Liver (tissue), 9 donors: ENCODE results near the gene AOPEP. TPM values are rescaled to one million over a fixed set of nuclear protein-coding genes. Genes with fewer than 3 reads are reported as not detected.

Experiments
- DNase-seq: peaks from one replicate; pipeline ENCODE4 v3.0.0-alpha.2; 2017; ENCODE audit warnings: low spot score
- H3K27ac ChIP-seq, 2 donors: one replicate each; pipeline ENCODE4 v1.7.0; 2013; ENCODE audit warnings: inconsistent platforms in 2 of 2, low read length in 2 of 2, control low read depth in 1 of 2, low read depth in 1 of 2, mild to moderate bottlenecking in 1 of 2
- H3K27me3 ChIP-seq, 4 donors: one replicate each; pipeline versions ENCODE4 v1.6.1 to v1.7.0; 2013; ENCODE audit warnings: low read length in 3 of 4, inconsistent platforms in 1 of 4, mild to moderate bottlenecking in 1 of 4, moderate library complexity in 1 of 4; ENCODE audit not compliant: control insufficient read depth in 4 of 4, insufficient read depth in 4 of 4
- H3K36me3 ChIP-seq, 4 donors: one replicate each; pipeline versions ENCODE4 v1.6.1 to v1.7.0; 2013; ENCODE audit warnings: low read length in 3 of 4, mild to moderate bottlenecking in 3 of 4, low read depth in 1 of 4, moderate library complexity in 1 of 4; ENCODE audit not compliant: control insufficient read depth in 4 of 4, insufficient read depth in 3 of 4
- H3K4me1 ChIP-seq, 4 donors: one replicate each; pipeline versions ENCODE4 v1.6.1 to v1.7.0; 2013; ENCODE audit warnings: low read length in 3 of 4, mild to moderate bottlenecking in 3 of 4, moderate library complexity in 1 of 4; ENCODE audit not compliant: control insufficient read depth in 4 of 4, insufficient read depth in 4 of 4
- H3K4me3 ChIP-seq, 3 donors: one replicate each; pipeline versions ENCODE4 v1.6.1 to v1.7.0; 2013; ENCODE audit warnings: low read length in 3 of 3, control low read depth in 1 of 3, low read depth in 1 of 3, mild to moderate bottlenecking in 1 of 3
- H3K9ac ChIP-seq, 2 donors: one replicate each; pipeline ENCODE4 v1.7.0; 2013; ENCODE audit warnings: low read length in 2 of 2, mild to moderate bottlenecking in 2 of 2, moderate library complexity in 2 of 2, control low read depth in 1 of 2, low read depth in 1 of 2
- H3K9me3 ChIP-seq, 4 donors: one replicate each; pipeline versions ENCODE4 v1.6.1 to v1.7.0; 2013; ENCODE audit warnings: low read length in 3 of 4; ENCODE audit not compliant: control insufficient read depth in 4 of 4
- EGR1 ChIP-seq, 2 donors: IDR thresholded peaks; 2 replicates each; pipeline ENCODE4 v1.6.1; 2016 to 2018; ENCODE audit warnings: antibody characterized with exemption in 2 of 2, low read depth in 2 of 2
- FOXA1 ChIP-seq: IDR thresholded peaks from 2 replicates; pipeline ENCODE4 v1.6.1; 2016; ENCODE audit warnings: antibody characterized with exemption
- FOXA2 ChIP-seq: IDR thresholded peaks from 2 replicates; pipeline ENCODE4 v1.6.1; 2016; ENCODE audit warnings: antibody characterized with exemption
- GABPA ChIP-seq, 2 donors: IDR thresholded peaks in 1 of 2; conservative IDR thresholded peaks in 1 of 2; 2 replicates each; pipeline ENCODE4 v1.6.1; 2016; ENCODE audit warnings: antibody characterized with exemption in 2 of 2, mild to moderate bottlenecking in 1 of 2, moderate library complexity in 1 of 2
- HNF4A ChIP-seq, 2 donors: conservative IDR thresholded peaks; 2 replicates each; pipeline ENCODE4 v1.6.1; 2016; ENCODE audit warnings: antibody characterized with exemption in 2 of 2, mild to moderate bottlenecking in 2 of 2
- HNF4G ChIP-seq: IDR thresholded peaks from 2 replicates; pipeline ENCODE4 v1.6.1; 2016; ENCODE audit warnings: antibody characterized with exemption
- JUND ChIP-seq, 2 donors: IDR thresholded peaks; 2 replicates each; pipeline ENCODE4 v1.6.1; 2016; ENCODE audit warnings: antibody characterized with exemption in 2 of 2
- NR2F2 ChIP-seq: IDR thresholded peaks from 2 replicates; pipeline ENCODE4 v1.6.1; 2016; ENCODE audit warnings: antibody characterized with exemption
- RAD21 ChIP-seq, 2 donors: IDR thresholded peaks; 2 replicates each; pipeline ENCODE4 v1.6.1; 2016; ENCODE audit warnings: antibody characterized with exemption in 2 of 2, mild to moderate bottlenecking in 2 of 2
- RXRA ChIP-seq, 2 donors: IDR thresholded peaks; 2 replicates each; pipeline ENCODE4 v1.6.1; 2017 to 2018; ENCODE audit warnings: antibody characterized with exemption in 2 of 2, mild to moderate bottlenecking in 1 of 2
- SP1 ChIP-seq: IDR thresholded peaks from 2 replicates; pipeline ENCODE4 v1.6.1; 2018; ENCODE audit warnings: antibody characterized with exemption, mild to moderate bottlenecking
- YY1 ChIP-seq: IDR thresholded peaks from 2 replicates; pipeline ENCODE4 v1.6.1; 2016; ENCODE audit warnings: antibody characterized with exemption, mild to moderate bottlenecking
- WGBS: extraction: QIAGEN DNeasy Blood & Tissue Kit; methylation state at CpG from one replicate; pipeline ENCODE4 v1.1.7; 2013; 5-methylcytosine and 5-hydroxymethylcytosine counted together
- polyA plus RNA-seq, 2 donors: library from polyadenylated mRNA; stranded (reverse) in 1 of 2; unstranded in 1 of 2; fragments of 200-250 nt in 1 of 2; fragments of >200 nt in 1 of 2; fragmentation: Nextera tagmentation in 1 of 2; extraction: Ambion mirVana in 1 of 2; gene quantifications; one replicate each; pipeline versions ENCODE4 v1.2.1 to v1.2.3, GENCODE V29; 2013 to 2015
- total RNA-seq, 2 donors: library from RNA; depleted of rRNA; stranded (reverse); fragments of >200 nt; gene quantifications; one replicate each; pipeline ENCODE4 v1.2.3, GENCODE V29; 2014
- TF ChIP-seq, protein P1 (sequence below): IDR thresholded peaks from 2 replicates; pipeline ENCODE4 v1.6.1; 2016; ENCODE audit warnings: antibody characterized with exemption
- TF ChIP-seq, protein P2 (sequence below): IDR thresholded peaks from 2 replicates; pipeline ENCODE4 v1.6.1; 2016; ENCODE audit warnings: antibody characterized with exemption
- TF ChIP-seq, protein P3 (sequence below): IDR thresholded peaks from 2 replicates; pipeline ENCODE4 v1.6.1; 2016; ENCODE audit warnings: antibody characterized with exemption
- TF ChIP-seq, protein P4 (sequence below): IDR thresholded peaks from 2 replicates; pipeline ENCODE4 v1.6.1; 2016; ENCODE audit warnings: antibody characterized with exemption, mild to moderate bottlenecking
- TF ChIP-seq, protein P5 (sequence below): fragments of 150-350 bp; IDR thresholded peaks from 2 replicates; pipeline ENCODE4 v1.5.1; 2017; ENCODE audit warnings: improper control_type of control experiment, low read depth, low read length; ENCODE audit not compliant: missing input control
- donor health status: healthy.
- donor health status: healthy.
- donor health status: healthy.
- donor health status: healthy.
- donor health status: healthy.

AOPEP gene
- total and polyA plus RNA-seq, 4 donors = 22.2 to 77.1 (median 34.8) TPM

DNA sequence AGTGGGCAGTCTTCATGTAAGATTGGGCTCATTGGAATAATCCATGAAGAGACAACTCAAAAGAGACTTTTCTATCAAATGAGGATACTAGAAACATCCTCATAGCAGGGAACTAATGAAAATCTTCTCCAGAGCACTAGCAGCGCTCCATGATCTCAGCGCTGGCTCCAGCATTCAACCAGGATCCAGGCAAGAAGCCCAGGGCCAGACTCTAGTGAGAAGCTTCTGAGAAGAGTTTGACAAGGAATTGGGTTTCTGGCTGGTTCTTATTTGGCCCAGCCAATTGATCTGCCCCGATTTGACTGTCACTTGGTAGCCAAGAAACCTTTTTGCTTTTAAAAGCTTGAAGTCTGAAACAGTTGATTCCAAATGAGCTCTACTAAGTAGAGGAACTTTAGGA lies 60.1 kb downstream of the AOPEP start (continued):
- no peak for TF ChIP-seq RXRA (IDR thresholded peaks at IDR 0.05)

DNA sequence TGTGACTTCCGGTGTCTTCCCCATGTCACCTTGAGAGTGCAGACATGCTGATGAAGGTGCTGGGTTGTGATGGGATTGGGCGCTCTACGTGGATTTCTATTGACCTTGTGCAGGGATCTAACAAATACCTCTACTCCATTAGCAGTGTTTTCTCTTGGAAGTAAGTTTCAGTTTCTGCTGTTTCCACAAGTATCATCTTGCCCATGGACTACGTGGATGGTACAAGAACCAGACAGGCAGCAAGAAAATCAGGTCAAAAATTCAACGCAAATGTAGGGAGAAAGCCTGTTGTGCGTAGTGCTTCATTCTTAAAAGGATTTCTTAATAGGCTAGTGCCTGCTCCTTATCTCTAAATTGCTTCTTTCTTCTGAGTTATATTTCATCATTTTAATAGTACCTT lies 60.8 kb downstream of the AOPEP start:
- no peak for DNase-seq
- TF ChIP-seq, protein P1, sequence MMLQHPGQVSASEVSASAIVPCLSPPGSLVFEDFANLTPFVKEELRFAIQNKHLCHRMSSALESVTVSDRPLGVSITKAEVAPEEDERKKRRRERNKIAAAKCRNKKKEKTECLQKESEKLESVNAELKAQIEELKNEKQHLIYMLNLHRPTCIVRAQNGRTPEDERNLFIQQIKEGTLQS = no peak
- TF ChIP-seq YY1 (no peak), RXRA (IDR thresholded peaks at IDR 0.05) (no peak), SP1 (no peak), FOXA1 (no peak)
- TF ChIP-seq, protein P2, sequence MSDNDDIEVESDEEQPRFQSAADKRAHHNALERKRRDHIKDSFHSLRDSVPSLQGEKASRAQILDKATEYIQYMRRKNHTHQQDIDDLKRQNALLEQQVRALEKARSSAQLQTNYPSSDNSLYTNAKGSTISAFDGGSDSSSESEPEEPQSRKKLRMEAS = no peak
- TF ChIP-seq, protein P3, sequence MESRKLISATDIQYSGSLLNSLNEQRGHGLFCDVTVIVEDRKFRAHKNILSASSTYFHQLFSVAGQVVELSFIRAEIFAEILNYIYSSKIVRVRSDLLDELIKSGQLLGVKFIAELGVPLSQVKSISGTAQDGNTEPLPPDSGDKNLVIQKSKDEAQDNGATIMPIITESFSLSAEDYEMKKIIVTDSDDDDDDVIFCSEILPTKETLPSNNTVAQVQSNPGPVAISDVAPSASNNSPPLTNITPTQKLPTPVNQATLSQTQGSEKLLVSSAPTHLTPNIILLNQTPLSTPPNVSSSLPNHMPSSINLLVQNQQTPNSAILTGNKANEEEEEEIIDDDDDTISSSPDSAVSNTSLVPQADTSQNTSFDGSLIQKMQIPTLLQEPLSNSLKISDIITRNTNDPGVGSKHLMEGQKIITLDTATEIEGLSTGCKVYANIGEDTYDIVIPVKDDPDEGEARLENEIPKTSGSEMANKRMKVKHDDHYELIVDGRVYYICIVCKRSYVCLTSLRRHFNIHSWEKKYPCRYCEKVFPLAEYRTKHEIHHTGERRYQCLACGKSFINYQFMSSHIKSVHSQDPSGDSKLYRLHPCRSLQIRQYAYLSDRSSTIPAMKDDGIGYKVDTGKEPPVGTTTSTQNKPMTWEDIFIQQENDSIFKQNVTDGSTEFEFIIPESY = no peak
- TF ChIP-seq, protein P4, sequence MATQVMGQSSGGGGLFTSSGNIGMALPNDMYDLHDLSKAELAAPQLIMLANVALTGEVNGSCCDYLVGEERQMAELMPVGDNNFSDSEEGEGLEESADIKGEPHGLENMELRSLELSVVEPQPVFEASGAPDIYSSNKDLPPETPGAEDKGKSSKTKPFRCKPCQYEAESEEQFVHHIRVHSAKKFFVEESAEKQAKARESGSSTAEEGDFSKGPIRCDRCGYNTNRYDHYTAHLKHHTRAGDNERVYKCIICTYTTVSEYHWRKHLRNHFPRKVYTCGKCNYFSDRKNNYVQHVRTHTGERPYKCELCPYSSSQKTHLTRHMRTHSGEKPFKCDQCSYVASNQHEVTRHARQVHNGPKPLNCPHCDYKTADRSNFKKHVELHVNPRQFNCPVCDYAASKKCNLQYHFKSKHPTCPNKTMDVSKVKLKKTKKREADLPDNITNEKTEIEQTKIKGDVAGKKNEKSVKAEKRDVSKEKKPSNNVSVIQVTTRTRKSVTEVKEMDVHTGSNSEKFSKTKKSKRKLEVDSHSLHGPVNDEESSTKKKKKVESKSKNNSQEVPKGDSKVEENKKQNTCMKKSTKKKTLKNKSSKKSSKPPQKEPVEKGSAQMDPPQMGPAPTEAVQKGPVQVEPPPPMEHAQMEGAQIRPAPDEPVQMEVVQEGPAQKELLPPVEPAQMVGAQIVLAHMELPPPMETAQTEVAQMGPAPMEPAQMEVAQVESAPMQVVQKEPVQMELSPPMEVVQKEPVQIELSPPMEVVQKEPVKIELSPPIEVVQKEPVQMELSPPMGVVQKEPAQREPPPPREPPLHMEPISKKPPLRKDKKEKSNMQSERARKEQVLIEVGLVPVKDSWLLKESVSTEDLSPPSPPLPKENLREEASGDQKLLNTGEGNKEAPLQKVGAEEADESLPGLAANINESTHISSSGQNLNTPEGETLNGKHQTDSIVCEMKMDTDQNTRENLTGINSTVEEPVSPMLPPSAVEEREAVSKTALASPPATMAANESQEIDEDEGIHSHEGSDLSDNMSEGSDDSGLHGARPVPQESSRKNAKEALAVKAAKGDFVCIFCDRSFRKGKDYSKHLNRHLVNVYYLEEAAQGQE = no peak
- no peaks in the 10 kb centered on the region for H3K27me3 ChIP-seq
- WGBS = 94% methylated on average over 6 of the region's 6 CpGs
- H3K27ac ChIP-seq = no peak overlapping the region
- H3K9me3 ChIP-seq = no peaks in the 10 kb centered on the region
- H3K4me3 ChIP-seq = no peak overlapping the region
- peaks cover 0 to 4% (median 0%) of the 10 kb centered on the region in 4 donors for H3K36me3 ChIP-seq
- no peak overlapping the region for H3K9ac ChIP-seq
- peaks cover 0 to 8% (median 0%) of the 10 kb centered on the region in 4 donors for H3K4me1 ChIP-seq

DNA sequence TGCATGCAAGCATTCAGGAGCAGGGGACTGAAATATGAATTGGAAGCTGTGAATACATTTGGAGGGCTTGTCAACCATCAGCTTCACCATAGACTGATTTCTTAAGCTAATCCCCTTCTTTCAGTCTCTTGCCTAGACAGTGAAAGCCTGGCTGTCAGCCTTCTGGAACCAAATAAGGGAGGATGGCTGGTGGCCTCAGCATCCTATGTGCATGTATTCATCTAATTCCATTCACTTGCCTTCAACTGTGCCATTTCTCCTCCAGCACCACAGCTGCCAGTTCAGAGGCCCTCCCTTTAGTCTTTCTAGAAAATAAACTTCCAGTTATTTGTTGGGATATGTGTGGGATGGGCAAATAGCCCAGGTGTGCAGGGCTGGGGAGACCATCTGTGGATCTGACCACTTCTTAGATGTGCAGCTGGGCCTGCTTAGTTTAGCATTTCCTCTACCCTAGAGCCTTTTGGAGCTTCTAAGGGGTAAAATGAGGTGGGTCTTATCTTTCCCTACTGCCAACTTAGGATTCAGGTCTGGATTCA lies 62.1 kb downstream of the AOPEP start:
- H3K4me3 ChIP-seq = no peak overlapping the region
- H3K9me3 ChIP-seq = no peaks in the 10 kb centered on the region
- no peak for DNase-seq
- H3K36me3 ChIP-seq = peaks cover 0 to 5% (median under 1%) of the 10 kb centered on the region in 4 donors
- no peaks in the 10 kb centered on the region for H3K27me3 ChIP-seq
- H3K4me1 ChIP-seq = no peaks in the 10 kb centered on the region
- no peak overlapping the region for H3K9ac ChIP-seq
- no peak overlapping the region for H3K27ac ChIP-seq
- TF ChIP-seq, protein P2 = no peak
- TF ChIP-seq EGR1 (IDR thresholded peaks at IDR 0.05; ENCODE audit: low read depth in 2 of 2) (no peak), JUND (IDR thresholded peaks at IDR 0.05) (no peak), GABPA (IDR thresholded peaks at IDR 0.05 in 1 of 2, conservative IDR thresholded peaks at IDR 0.05 in 1 of 2) (no peak), HNF4G (no peak), NR2F2 (no peak), HNF4A (conservative IDR thresholded peaks at IDR 0.05) (no peak), RXRA (IDR thresholded peaks at IDR 0.05) (no peak), SP1 (no peak), RAD21 (IDR thresholded peaks at IDR 0.05) (no peak), FOXA2 (no peak), FOXA1 (no peak)
- TF ChIP-seq, protein P3 = no peak
- TF ChIP-seq, protein P5, sequence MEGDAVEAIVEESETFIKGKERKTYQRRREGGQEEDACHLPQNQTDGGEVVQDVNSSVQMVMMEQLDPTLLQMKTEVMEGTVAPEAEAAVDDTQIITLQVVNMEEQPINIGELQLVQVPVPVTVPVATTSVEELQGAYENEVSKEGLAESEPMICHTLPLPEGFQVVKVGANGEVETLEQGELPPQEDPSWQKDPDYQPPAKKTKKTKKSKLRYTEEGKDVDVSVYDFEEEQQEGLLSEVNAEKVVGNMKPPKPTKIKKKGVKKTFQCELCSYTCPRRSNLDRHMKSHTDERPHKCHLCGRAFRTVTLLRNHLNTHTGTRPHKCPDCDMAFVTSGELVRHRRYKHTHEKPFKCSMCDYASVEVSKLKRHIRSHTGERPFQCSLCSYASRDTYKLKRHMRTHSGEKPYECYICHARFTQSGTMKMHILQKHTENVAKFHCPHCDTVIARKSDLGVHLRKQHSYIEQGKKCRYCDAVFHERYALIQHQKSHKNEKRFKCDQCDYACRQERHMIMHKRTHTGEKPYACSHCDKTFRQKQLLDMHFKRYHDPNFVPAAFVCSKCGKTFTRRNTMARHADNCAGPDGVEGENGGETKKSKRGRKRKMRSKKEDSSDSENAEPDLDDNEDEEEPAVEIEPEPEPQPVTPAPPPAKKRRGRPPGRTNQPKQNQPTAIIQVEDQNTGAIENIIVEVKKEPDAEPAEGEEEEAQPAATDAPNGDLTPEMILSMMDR = no peak
